Activated T-helper 1 cell treated with anti-CD3 and anti-CD28 coated beads, Interleukin-2, amount 50 U/mL, for 16 hours (primary cell): ENCODE results near the gene PHLDB2.

ENCODE experiments used
- DNase-seq, 2 donors: peaks; one replicate each; pipeline ENCODE4 v3.0.0-alpha.2; 2020; ENCODE audit warnings: low read depth in 1 of 2, low spot score in 1 of 2

Gene PHLDB2

DNA sequence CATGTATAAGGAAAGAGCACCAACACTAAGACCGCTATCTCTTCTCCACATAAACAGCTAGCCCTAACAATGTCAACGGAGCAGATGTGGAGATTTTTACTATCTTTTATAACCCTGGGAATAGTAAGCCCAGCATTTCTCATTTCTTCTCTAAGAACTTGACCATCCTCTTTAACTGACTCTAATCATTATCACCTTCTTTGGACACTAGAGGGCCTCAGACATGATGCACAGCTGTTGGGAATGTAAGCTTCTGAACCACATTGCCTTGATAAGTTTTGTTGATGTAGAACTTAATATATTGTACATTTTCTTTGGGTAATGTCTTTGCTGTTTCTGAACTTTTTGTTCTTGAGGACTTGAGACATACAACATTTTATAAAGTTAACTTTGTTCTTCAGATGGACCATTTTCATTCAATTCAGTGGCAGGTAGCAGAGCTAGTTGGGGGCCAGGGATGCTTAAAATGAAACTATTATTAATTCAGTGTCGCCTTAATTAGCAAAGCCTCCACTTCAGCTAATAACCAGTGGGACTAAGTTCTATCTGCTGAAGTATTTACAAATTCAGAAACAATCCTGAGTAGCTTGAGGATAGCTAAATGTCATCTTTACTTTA lies 130.1 kb downstream of the PHLDB2 start:
- no peak for DNase-seq

DNA sequence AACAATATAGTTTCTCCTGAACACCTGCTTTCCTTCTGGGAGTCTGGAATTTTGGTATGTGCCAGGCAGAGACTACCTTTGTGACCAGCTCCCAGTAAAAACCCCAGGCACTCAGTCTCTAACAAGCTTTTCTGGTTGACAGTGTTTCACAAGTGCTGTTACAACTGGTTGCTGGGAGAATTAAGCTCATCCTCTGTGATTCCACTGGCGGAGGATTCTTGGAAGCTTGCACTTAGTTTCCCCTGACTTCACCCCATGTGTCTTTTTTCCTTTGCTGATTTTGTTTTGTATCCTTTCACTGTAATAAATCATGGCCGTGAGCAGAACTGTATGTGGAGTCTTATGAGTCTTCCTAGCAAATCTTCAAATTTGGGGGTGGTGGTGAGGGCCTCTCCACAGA lies 134.0 kb downstream of the PHLDB2 start:
- no peak for DNase-seq

GRCh38 chr3:111998636-111999483 lies 139.8 kb downstream of the PHLDB2 start, which contains the start of gene TAGLN3:
Gene TAGLN3 (plus strand): TSS chr3:111998922. CDS start chr3:111999423, 501 bp downstream.
- no peak for DNase-seq

DNA sequence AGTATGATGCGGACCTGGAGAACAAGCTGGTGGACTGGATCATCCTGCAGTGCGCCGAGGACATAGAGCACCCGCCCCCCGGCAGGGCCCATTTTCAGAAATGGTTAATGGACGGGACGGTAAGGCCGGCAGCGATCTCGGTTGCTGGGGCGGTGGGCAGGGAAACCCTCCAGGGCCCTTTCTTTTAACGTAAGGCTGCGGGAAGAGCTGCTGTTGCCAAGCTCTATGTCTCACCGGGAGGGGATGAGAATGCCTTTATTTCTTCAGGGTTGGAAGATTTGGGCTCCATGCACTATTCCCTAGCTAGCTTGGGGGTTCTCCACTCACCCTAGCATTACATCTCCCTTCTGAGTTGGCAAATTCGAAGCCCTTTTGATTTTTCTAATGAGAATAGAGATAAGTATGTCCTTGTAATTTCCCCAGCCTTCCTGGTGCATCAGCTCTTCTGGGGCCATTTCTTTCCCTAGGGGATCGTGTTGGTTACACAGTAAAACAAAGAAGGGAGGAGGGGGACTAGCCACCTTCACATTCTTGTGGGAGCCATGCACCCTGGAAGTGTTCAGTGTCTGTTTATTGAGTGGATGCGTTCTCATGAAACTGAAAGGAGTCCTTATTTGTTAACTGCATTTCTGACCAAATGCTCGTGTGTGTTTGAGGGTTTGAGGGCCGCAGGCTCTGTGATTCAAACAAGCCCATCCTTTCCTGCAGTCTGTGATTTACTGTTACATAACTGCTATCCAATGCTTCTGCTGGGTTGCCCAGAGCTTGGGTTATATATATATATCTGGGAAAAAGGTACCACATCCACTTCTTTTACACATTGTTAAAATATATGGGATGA lies 140.6 kb downstream of the PHLDB2 start:
- no peak for DNase-seq

GRCh38 chr3:112000367-112000771 lies 141.3 kb downstream of the PHLDB2 start:
- DNase-seq, result no peak

GRCh38 chr3:112000966-112001365 lies 141.9 kb downstream of the PHLDB2 start:
- DNase-seq, result no peak

GRCh38 chr3:112001526-112001925 lies 142.5 kb downstream of the PHLDB2 start:
- no peak for DNase-seq

GRCh38 chr3:112002096-112002971 lies 143.3 kb downstream of the PHLDB2 start:
- DNase-seq, result peak in 1 of 2 donors; percentile 23

- DNase-seq, result no peak
Observed at GRCh38 chr3:112003321-112004080, 144.4 kb downstream of the PHLDB2 start.

GRCh38 chr3:112004187-112004586 lies 145.1 kb downstream of the PHLDB2 start:
- no peak for DNase-seq

DNA sequence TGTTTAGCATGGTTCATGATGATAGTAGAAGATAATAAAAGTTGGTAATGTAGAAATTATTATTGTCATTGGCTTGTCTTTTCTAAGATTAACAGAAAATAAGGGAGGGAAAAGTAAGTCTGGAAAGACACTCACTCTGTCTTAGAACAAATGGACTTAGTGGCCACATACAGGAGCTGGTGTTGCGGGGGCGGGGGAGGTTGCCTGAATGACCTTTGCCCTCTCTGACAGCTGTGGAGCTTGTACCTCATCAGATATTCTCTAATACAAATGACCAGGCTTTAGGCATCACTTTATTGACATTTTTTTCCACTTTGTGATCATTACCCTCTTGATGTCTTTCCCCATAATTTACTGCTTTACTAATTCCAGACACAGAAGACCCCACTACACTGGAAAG lies 145.6 kb downstream of the PHLDB2 start:
- no peak for DNase-seq

GRCh38 chr3:112005091-112005672 lies 146.1 kb downstream of the PHLDB2 start:
- no peak for DNase-seq

- no peak for DNase-seq
Observed at GRCh38 chr3:112007633-112008032, 148.6 kb downstream of the PHLDB2 start.

- DNase-seq, result no peak
Observed at GRCh38 chr3:112009670-112010069, 150.6 kb downstream of the PHLDB2 start.

- DNase-seq, result no peak
Observed at GRCh38 chr3:112010636-112011035, 151.6 kb downstream of the PHLDB2 start.

- DNase-seq, result no peak
Observed at GRCh38 chr3:112011376-112011940, 152.4 kb downstream of the PHLDB2 start.

DNA sequence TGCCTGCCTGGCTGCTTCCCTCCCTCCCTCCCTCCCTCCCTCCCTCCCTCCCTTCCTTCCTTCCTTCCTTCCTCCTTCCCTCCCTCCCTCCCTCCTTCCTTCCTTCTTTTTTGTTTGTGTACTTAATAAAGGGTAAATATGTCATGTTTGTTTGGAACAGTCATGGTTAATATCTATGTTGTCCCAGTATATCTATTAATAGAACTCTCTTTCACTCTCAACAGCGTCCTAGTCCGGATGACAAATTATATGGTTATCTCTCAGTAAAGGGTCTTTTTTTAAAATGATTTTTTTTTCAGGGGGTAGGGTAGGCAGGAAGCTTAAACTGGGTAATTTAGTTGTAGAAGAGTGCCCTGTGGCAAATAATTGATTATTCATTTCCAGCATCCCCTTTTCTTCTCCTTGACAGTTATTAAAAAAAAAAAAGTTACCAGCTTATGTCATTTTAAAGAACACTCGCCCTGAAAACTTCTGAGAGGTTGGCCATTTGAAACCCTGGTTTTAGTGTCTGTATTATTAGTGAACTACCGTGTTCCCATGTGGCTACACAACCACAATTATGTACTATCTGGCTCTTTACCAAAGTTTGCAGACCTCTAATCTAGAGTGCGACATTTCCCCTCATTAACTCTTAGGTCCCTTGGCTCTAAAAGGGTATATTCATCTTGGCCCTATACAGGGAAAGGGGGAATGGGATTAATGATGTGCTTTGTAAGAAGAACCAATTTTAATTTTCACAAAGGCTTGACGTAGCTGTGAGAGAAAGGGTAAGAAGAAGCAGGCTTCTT lies 153.3 kb downstream of the PHLDB2 start:
- DNase-seq, result no peak

- peak in 1 of 2 donors; percentile 31 for DNase-seq
Observed at GRCh38 chr3:112013058-112013783, 154.2 kb downstream of the PHLDB2 start.
